GM23248 (cell line): Measurements from ENCODE around the gene KPNA6. TPM values are rescaled to one million over a fixed set of nuclear protein-coding genes. Genes with fewer than 3 reads are reported as not detected.

Experiments
- DNase-seq: peaks from one replicate; pipeline ENCODE4 v3.0.0-alpha.2; 2015
- H2AFZ ChIP-seq: fragments of 200-600 bp; sonication (generic); 2 replicates; pipeline ENCODE4 v1.6.1; 2016; ENCODE audit warnings: antibody characterized with exemption
- H3F3A ChIP-seq: fragments of 200-600 bp; sonication (generic); 2 replicates; pipeline ENCODE4 v1.6.1; 2016; ENCODE audit warnings: mild to moderate bottlenecking, antibody characterized with exemption, mixed run types; ENCODE audit not compliant: insufficient read depth
- H3K27ac ChIP-seq: fragments of 200-600 bp; sonication (generic); 2 replicates; pipeline ENCODE4 v1.5.1; 2016; ENCODE audit warnings: mild to moderate bottlenecking
- H3K27me3 ChIP-seq: fragments of 200-600 bp; sonication (generic); replicated peaks from 2 replicates; pipeline ENCODE4 v1.6.1; 2016; ENCODE audit warnings: mild to moderate bottlenecking; ENCODE audit not compliant: insufficient read depth
- H3K36me3 ChIP-seq: fragments of 200-600 bp; sonication (generic); 2 replicates; pipeline ENCODE4 v1.6.1; 2016; ENCODE audit warnings: low read depth, mild to moderate bottlenecking
- H3K4me1 ChIP-seq: fragments of 200-600 bp; sonication (generic); 2 replicates; pipeline ENCODE4 v1.6.1; 2016; ENCODE audit warnings: mild to moderate bottlenecking; ENCODE audit not compliant: insufficient read depth
- H3K4me2 ChIP-seq: fragments of 200-600 bp; sonication (generic); one replicate; pipeline ENCODE4 v1.6.1; 2016; ENCODE audit warnings: mild to moderate bottlenecking; ENCODE audit not compliant: unreplicated experiment
- H3K4me3 ChIP-seq: fragments of 200-600 bp; sonication (generic); 2 replicates; pipeline ENCODE4 v1.5.1; 2016; ENCODE audit warnings: mild to moderate bottlenecking
- H3K79me2 ChIP-seq: fragments of 200-600 bp; sonication (generic); 2 replicates; pipeline ENCODE4 v1.6.1; 2016; ENCODE audit warnings: mild to moderate bottlenecking; ENCODE audit not compliant: insufficient read depth
- H3K9ac ChIP-seq: fragments of 200-600 bp; sonication (generic); 2 replicates; pipeline ENCODE4 v1.6.1; 2016; ENCODE audit warnings: mild to moderate bottlenecking
- H3K9me2 ChIP-seq: fragments of 200-600 bp; sonication (generic); 2 replicates; pipeline ENCODE4 v1.6.1; 2016; ENCODE audit warnings: mixed run types, mild to moderate bottlenecking, moderate library complexity; ENCODE audit not compliant: insufficient read depth
- H3K9me3 ChIP-seq: fragments of 200-600 bp; sonication (generic); one replicate; pipeline ENCODE4 v1.6.1; 2017; ENCODE audit warnings: low read depth
- H4K20me1 ChIP-seq: fragments of 200-600 bp; sonication (generic); 2 replicates; pipeline ENCODE4 v1.6.0; 2016; ENCODE audit not compliant: insufficient read depth
- EZH2 ChIP-seq: fragments of 200-600 bp; sonication (generic); IDR thresholded peaks from 2 replicates; pipeline ENCODE4 v1.6.1; 2018; ENCODE audit warnings: antibody characterized with exemption, mild to moderate bottlenecking; ENCODE audit not compliant: insufficient read depth, poor library complexity, severe bottlenecking
- EZH2phosphoT487 ChIP-seq: fragments of 200-600 bp; sonication (generic); IDR thresholded peaks from 2 replicates; pipeline ENCODE4 v1.6.1; 2018; ENCODE audit warnings: antibody characterized with exemption, moderate library complexity, mild to moderate bottlenecking, low read depth; ENCODE audit not compliant: insufficient read depth
- WGBS, 2 experiments: methylation state at CpG; one replicate each; pipeline ENCODE4 v1.1.6; 2015 to 2017; ENCODE audit warnings: low lambda C conversion rate in 2 of 2, low coverage in 1 of 2; ENCODE audit errors: missing lambda C conversion rate in 2 of 2; 5-methylcytosine and 5-hydroxymethylcytosine counted together
- in situ Hi-C: fragments of 300-500 bp; cut with MboI; formaldehyde crosslinking; loops from 2 replicates; pipeline ENCODE4 v1.15.0; 2020
- polyA plus RNA-seq: library from polyadenylated mRNA; unstranded; fragments of >200 nt; fragmentation: Nextera tagmentation; extraction: Ambion mirVana; gene quantifications from 2 replicates; pipeline ENCODE4 v1.2.1, GENCODE V29; 2016
- total RNA-seq: library from RNA; depleted of rRNA; stranded (reverse); fragments of >200 nt; shearing (Covaris generic); gene quantifications from 2 replicates; pipeline ENCODE4 v1.2.3, GENCODE V29; 2014

The KPNA6 gene
- total and polyA plus RNA-seq, 2 experiments from 2014 or later, result 38.3 to 56.0 TPM

- Histone ChIP-seq H3F3A (peaks cover 68% of the 10 kb centered on the region), H3K9me2 (no peaks in the 10 kb centered on the region), H3K36me3 (peaks cover 39% of the 10 kb centered on the region), H4K20me1 (no peaks in the 10 kb centered on the region), H3K9me3 (no peaks in the 10 kb centered on the region), H3K9ac (no peak overlapping the region), H3K4me3 (no peak overlapping the region), H3K79me2 (no peaks in the 10 kb centered on the region), H3K4me1 (peaks cover 31% of the 10 kb centered on the region), H3K27me3 (no peaks in the 10 kb centered on the region), H3K4me2 (no peak overlapping the region), H3K27ac (no peak overlapping the region), H2AFZ (no peak overlapping the region)
- in situ Hi-C loops, result no loop called here
- 71 to 75% methylated on average over 6 of the region's 6 CpGs for WGBS, 2 experiments
- TF ChIP-seq EZH2phosphoT487 (no peak), EZH2 (no peak)
- no peak for DNase-seq
These were observed 90.0 kb downstream of the KPNA6 start for GRCh38 chr1:32197837-32198236.

- in situ Hi-C loops, result no loop called here
- Histone ChIP-seq H3K9me3 (no peaks in the 10 kb centered on the region), H4K20me1 (no peaks in the 10 kb centered on the region), H3K36me3 (peaks cover 33% of the 10 kb centered on the region), H3K4me1 (peaks cover 31% of the 10 kb centered on the region), H3K4me3 (no peak overlapping the region), H3K27ac (peak overlapping the region; percentile 96; the same call in 1 of the 2 replicates), H3K9ac (no peak overlapping the region), H3K4me2 (no peak overlapping the region), H3K9me2 (no peaks in the 10 kb centered on the region), H3K79me2 (no peaks in the 10 kb centered on the region), H3F3A (peaks cover 64% of the 10 kb centered on the region), H3K27me3 (no peaks in the 10 kb centered on the region), H2AFZ (no peak overlapping the region)
- no peak for DNase-seq
- TF ChIP-seq EZH2, result no peak
- no peak for TF ChIP-seq EZH2phosphoT487
- WGBS, 2 experiments, result 93 to 94% methylated on average over 3 of the region's 3 CpGs
These were observed 90.6 kb downstream of the KPNA6 start for GRCh38 chr1:32198237-32199042.

GRCh38 chr1:32199043-32199716, 91.3 kb downstream of the KPNA6 start:
- Histone ChIP-seq H3K9me2 (no peaks in the 10 kb centered on the region), H4K20me1 (no peaks in the 10 kb centered on the region), H3K9me3 (no peaks in the 10 kb centered on the region), H3K36me3 (peaks cover 26% of the 10 kb centered on the region), H3F3A (peaks cover 57% of the 10 kb centered on the region), H2AFZ (no peak overlapping the region), H3K4me3 (no peak overlapping the region), H3K4me2 (no peak overlapping the region), H3K9ac (peak overlapping the region; percentile 92; the same call in 1 of the 2 replicates), H3K79me2 (no peaks in the 10 kb centered on the region), H3K27ac (peak overlapping the region; percentile 96), H3K27me3 (no peaks in the 10 kb centered on the region), H3K4me1 (peaks cover 31% of the 10 kb centered on the region)
- TF ChIP-seq EZH2phosphoT487, result no peak
- TF ChIP-seq EZH2, result no peak
- WGBS, 2 experiments, result 23 to 24% methylated on average over 4 of the region's 4 CpGs
- in situ Hi-C loops, result no loop called here
- no peak for DNase-seq

GRCh38 chr1:32199717-32200072, 91.8 kb downstream of the KPNA6 start:
- TF ChIP-seq EZH2phosphoT487, result no peak
- TF ChIP-seq EZH2, result no peak
- H3K9me3 ChIP-seq, result no peaks in the 10 kb centered on the region
- no peaks in the 10 kb centered on the region for H3K9me2 ChIP-seq
- H3K4me2 ChIP-seq, result peak overlapping the region; percentile 93
- DNase-seq, result peak; percentile 57
- H2AFZ ChIP-seq, result peak overlapping the region; percentile 85; the same call in 1 of the 2 replicates
- peak overlapping the region; percentile 83 for H3K4me3 ChIP-seq
- in situ Hi-C loops, result no loop called here
- no peaks in the 10 kb centered on the region for H3K27me3 ChIP-seq
- WGBS, 2 experiments, result 19 to 21% methylated on average over 6 of the region's 6 CpGs
- no peaks in the 10 kb centered on the region for H3K79me2 ChIP-seq
- H3K36me3 ChIP-seq, result peaks cover 21% of the 10 kb centered on the region
- peaks cover 51% of the 10 kb centered on the region for H3F3A ChIP-seq
- H3K9ac ChIP-seq, result peak overlapping the region; percentile 92
- H3K4me1 ChIP-seq, result peaks cover 31% of the 10 kb centered on the region
- peak overlapping the region; percentile 96 for H3K27ac ChIP-seq
- H4K20me1 ChIP-seq, result no peaks in the 10 kb centered on the region
